Stimulated activated CD8-positive, alpha-beta memory T cell treated with anti-CD3 and anti-CD28 coated beads, Interleukin-2, amount 100 ng/mL, for 48 hours (primary cell): ENCODE measurements around the gene PPP1R3C.

Source experiments
- DNase-seq, 2 donors: peaks; one replicate each; pipeline ENCODE4 v3.0.0-alpha.2; 2020; ENCODE audit warnings: low read depth in 2 of 2

PPP1R3C gene

DNA sequence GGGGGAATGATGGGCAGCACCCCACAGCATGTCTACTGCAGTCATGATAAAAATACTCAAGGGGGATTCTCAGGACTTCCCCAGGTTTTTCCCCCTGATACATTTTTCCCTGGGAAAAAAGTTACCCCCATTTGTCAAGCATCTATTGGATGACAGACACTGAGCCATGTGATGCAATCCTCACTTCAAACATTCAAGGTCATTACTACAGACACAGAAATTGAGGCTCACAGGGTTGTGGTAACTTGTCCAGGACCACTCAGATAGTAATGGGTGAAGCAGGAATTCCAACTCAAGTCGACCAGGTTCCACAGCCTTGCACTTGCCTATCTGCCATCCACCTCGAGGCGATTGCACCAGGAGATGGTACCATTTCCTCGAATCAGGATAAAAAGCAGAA lies 31.7 kb downstream of the PPP1R3C start:
- DNase-seq, result no peak

DNA sequence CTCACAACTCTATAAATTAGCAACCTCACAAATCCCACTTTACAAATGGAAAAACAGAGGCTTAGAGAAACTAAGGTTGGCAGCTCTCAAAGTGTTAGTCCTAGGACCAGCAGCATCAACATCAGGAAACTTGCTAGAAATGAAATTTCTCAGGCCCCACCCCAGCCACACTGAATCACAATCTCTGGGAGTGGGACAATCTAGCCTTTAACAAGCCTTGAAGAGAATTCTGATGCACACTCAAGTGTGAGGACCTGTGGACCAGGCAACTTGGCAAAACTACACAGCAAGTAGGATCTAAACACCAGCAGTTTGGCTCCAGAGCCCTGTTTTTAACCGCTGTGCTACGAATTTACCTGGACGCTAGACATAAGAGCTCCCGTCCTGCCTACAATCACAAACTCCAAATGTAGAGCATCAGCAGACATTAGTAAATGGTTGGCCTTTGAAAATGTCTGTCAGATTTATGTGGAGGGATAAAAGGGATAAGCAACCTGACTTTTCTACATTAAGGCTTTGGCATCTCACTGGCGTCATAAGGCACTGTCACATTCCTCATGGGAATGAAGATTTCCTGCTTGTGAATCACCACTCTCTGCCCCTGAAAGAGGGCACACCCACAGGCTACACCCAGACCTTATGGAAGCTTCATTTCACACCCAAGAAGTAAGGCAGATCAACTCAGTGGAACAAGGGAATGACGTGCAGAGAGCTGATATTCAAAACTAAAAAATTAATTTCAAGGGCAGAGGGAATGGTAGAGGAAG lies 34.5 kb downstream of the PPP1R3C start:
- no peak for DNase-seq

DNA sequence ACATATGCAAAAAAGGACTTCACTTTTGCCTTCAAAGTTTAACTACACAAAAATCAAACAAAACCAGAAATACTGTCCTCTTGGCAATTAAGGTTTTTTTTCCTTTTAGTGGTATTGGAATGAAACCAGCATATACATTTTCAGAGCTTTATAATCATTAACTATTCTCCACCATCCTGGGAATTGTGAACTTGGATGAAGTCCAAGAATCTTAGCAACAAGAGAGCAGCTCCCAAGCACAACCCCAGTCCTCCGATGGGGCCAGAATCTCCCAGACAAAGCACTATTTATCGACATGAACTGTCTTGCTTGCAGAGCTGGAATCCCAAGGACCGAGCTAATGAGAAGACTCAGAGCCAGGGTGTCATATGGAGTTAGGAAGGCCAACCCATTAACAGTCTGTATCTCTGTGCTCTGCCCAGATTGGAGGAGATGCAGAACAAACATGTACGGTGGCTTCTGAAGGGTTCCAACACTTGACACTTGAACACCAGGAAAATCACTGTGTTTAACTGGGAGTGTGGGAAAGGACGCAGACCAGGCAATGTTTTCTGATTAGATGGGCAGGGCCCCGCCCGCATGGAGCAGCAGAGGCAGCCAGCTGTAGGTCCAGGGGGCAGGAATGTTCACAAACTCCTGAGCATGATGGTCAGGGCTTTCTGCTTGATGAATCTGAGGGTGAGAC lies 35.5 kb downstream of the PPP1R3C start:
- DNase-seq, result no peak

DNA sequence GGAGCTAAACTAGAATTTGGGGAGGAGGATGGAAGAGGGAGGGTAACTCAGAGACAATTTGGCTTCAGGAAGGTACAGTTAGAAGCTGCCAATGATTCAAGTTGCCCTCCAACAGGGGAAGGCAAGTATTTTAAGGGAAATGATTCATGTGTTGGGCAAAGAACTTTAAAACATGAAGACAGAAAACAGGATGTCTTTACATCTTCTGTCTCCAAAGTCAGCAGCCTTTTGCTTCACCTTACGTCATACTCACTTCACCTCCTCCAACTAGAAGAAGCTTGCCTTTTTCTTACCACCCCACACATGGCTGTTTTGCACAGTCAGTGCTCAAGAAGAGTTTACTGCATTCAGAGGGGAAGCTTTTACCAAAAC lies 36.1 kb downstream of the PPP1R3C start:
- no peak for DNase-seq

DNA sequence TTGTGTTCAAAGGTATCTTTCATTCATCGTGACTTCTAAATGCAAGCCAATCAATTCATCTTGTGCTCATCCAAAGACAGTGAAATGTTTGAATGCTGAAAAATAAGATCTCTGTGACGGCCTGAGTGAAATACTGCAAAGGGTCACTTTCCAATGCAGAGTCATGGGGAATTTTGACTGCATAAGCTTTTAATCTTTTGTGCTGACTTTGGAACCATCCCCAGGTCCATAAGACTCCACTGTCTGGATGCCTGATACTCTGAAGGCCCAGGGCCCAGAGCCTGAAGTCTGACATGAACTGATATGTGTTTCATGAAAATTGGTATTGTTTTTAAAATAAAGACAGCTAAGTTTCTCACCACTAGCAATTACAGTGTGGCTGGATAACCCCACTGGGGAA lies 39.0 kb downstream of the PPP1R3C start:
- no peak for DNase-seq

DNA sequence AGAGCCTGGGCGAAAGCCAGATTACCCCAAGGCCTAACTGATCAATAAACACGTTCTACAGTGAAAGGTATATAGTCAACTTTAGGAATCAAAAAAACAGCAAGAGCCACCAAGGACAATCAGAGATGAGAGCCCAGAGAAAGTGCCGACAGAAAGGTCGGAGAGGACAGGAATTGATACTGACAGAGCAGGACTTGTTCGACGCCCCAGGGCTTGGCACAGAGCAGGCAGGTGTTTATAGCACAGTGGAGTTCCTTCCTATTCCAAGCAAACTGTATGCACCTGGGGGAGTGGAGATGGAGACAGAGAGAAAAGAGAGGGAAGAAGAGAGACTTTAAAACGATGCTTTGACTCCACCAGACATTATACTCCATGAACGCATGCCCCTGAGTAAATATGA lies 39.5 kb downstream of the PPP1R3C start:
- no peak for DNase-seq

DNA sequence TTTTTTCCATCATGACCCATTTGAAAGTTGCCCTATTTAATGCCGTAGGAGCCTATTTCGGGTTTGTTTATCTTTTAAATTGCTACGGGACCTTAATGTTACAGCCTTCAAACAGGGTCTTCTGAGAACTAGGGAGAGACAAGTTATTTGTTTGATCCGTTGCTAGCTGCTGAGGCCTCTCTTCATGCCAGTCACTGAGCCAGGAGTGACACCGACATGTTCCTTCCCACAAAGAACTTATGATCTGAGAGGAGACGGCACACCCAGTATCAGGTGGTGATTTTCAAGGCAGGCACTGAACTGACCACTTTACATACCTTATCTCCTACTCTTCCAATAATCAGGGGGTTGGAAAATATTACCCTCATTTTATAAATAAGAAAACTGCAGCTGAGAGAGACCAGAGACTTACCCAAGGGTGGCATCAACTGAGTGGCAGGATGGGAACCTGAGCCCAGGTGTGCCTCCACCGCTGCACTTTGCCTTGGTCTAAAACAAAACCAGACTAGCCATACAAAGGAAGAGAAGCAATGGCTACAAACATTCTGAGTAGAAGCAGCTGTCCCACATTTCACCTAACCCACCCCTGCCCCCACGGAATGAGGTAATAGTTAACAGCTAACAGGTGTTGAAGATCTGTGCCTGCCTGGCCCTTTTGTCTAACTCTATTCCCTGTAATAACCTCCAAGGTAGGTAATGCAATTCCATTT lies 40.5 kb downstream of the PPP1R3C start:
- no peak for DNase-seq

DNA sequence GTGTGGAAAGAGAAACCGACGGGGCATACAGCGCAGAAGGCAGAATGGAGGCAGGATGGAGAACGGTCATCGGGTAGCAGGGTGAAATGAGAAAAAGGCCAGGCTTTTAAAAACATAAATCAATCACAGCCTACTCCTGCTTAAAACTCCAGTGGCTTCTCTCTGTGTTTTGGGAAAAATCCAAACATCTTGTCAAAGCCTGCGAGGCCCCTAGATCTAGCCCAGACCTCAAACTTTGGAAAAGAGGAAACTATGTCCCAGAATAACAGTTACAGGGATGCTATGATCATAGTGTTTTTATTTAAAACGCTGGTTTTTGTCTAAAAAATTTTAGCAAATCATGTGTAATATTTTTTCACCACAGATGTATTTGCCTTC lies 41.1 kb downstream of the PPP1R3C start:
- no peak for DNase-seq

DNA sequence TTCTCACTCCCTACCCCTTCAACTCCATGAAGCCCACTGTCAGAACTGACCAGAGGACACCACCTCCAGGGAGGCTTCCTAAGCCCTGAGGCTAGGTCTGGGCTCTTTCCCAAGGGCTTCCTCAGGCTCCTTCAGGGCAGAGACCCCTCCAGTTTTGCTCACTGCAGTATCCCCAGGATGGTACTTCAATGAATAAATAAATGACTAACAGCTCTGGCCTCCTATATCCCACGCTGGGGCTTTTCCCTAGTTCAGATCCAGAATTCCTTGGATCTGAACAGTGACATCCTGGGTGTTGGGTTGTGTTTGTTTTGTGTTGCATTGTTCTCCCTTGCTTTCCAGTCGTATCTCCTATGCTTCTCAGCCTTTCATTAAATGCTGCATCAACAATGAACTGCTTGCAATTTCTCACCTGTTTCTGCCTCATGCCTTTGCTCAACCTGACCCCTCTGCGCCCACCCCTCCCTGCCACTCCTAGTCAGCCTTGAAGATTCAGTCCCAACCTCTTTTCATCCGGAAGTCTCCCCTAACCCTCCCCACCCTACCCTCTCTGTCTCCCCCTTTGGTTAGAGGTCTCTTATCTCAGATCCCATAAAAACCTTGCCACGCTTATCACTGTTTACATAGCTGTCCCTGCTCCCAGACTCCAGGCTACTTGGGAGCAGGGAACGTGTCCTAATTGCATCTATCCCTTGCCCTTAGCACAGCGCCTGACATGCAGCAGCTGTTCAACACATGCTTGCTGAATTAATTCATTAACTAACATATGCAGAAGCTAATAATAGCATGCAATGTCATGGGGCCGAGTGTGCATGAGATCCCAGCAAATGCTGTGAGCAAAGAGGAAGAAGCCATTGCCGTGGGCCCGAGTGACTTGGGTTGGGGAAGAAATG lies 41.7 kb downstream of the PPP1R3C start:
- no peak for DNase-seq

DNA sequence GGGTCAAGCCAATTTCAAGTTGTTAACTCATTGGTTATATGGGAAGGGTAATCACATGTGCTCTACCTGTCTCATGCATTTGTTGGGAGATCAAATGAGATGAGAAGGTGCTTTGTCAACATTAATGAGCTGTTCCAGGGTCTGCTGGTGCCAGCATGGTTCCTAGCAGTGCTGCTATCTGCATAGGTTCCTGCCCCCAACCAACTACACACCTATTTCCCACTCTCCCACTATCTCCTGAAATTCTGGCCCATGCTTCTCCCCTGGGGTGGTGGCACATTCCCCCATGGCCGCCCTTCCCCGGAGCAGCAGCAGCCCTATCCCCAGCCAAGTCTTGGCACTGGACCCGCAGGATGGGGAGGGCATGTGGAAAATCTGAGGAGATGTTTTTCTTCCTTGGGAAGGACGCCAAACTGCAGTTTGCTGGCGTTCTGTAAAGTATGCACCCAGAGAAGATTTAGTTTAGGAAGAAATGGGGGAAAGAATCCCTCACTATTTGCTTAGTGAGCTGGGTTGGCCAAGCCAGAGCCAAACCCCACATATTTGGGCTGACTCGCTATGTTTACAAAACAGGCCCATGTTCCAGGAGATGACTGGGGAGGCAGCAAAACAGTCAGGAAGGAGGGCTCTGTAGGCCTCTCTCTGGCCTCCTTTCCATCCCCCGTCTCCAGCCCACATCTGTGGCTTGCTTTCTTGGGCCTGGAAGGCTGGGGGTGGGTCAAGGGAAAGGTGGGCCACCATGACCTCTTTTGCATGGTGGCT lies 42.5 kb downstream of the PPP1R3C start:
- DNase-seq, result no peak

DNA sequence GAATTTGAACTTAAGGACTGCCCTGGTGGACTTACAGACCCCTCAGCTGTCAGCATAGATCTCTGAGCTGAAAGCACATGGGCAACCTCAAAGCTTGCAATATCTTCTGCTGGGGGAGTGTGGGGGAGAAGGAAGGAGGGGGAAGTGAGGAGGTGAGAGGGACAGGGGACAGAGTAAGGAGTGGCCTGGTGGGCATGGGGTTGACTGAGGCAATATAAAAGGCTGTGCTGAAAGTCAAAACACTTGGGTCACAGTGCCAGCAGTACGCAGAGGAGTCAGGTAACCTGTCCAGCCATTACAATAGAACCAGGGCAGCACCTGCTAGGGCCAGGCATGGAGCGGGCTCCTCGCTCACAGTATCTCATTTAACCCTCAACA lies 43.2 kb downstream of the PPP1R3C start:
- no peak for DNase-seq

DNA sequence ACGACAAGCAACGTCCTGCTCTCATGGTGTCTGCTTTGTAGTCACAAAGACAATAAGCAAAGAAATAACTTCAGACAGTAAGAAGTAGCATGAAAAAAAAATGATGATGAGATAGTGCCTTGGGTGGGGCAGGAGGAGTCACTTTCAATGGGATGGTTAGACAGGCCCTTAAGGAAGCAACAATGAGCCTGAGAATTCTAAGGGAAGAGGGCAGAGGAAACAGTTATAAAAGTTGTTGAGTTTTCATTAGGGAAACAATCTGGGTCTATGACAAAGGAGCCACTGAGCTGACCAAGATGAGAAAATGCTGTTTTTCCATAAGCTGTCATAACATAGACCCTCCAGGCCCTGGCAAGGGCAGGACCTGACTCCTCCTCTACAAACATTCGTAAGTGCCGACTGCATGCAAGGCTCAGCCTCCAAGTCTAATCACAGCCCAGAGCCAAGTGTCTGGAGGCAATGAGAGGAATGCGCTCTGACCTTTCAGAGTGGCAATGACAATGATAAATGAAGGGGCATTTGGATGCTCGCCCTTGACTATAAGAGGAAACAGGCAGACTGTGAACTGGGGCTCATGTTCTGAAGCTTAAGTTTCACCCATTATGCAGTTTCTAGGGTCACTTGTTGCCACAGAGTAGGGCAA lies 43.7 kb downstream of the PPP1R3C start:
- no peak for DNase-seq

DNA sequence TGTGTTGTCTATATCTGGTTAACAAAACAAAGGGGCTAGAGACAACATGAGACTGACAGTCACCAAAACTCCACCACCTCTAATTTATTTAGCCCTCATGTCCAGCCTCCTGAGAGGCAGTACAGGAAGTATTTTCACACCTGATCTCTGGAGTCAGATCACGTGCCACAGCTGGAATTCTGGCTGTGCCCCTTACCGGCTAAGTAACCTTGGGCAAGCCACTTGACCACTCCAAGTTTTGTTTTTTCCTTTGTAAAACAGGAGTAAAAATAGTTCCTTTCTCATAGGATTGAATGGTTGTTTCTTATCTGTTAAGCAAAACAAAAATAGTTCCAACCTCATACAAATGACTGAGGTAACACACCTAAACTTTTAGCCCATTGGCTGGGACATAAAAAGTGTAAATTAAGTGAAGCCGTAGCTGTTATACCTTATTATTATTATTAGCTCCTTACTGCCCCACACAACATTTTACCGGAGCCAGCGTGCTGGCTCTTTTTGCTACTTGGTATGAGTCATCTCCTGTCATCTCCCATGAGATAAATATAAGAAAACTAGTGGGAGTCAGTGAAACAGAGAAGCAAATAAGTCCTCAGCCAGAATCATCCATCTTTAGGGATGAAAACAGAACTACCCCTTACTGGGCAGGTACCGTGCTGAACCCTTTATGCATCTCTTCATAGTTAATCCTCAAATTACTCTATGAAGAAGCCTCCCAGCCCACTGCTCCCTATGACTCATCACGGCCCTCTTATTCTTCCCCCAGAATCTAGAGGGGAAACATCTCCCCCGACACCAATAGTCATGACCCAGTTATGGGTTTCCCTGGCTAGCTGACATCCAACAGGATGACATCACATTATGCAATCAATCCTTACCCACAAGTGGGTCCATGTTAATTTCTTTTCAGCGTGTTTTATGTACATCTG lies 44.9 kb downstream of the PPP1R3C start:
- DNase-seq, result no peak

DNA sequence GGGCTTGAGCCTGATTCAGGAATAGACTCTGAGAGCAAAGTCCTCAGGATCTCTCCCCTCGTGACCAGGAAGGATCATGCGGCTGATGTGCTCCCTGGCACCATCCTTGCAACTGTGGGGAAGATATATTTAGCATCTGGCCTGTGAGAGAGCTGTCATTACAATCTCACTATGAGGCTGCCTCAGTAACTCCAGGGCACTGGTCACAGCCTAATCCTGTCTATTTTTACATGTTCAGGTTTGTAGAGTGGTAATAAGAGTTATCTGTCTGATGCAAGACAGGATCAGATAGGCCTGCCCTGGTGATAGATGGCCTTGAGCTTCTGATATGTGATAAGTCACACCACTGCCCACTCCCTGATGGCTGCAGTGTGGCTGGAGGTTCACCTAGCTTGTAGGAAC lies 50.7 kb downstream of the PPP1R3C start:
- DNase-seq, result no peak

DNA sequence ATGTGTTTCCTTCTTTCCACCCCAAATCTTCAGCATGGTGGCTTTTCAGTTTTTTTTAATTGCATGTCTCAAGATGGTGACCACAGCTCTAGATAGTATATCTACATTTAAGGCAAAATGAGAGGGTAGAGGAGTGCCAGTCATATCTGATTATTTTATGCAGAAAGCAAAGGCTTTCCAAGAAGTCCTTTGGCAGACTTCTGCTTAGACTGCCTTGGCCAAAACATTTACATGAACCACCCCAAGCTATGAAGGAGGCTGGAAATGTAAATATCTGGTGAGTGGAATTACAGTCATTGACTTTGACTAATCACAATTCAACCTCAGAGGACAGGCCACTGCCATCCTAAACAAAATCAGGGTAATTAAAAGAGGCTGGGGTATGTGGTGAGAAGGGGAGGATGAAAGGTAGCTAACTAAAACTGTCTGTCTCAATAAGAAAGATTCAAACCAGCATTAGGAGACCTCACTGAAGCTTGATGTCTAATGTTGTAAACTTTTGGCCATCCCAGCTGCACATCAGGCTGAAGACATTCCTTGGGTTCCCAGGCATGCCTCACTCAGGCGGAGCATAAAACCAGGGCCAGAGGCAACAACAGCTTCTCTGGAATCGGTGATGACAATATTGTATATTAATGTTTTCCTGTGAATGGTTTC lies 53.4 kb downstream of the PPP1R3C start:
- no peak for DNase-seq
